HEK293 (cell line): Measurements from ENCODE around the gene YWHAE.

ENCODE experiments used
- IKZF3 ChIP-seq: fragments of 450-650 bp; IDR thresholded peaks from 2 replicates; pipeline ENCODE4 v1.5.0; 2018; ENCODE audit warnings: missing biosample characterization, mild to moderate bottlenecking, missing genetic modification characterization, moderate library complexity
- KLF1 ChIP-seq: fragments of 450-650 bp; formaldehyde crosslinking; IDR thresholded peaks from 2 replicates; pipeline ENCODE4 v1.5.1; 2016; ENCODE audit warnings: missing biosample characterization, missing genetic modification characterization
- KLF10 ChIP-seq: fragments of 450-650 bp; IDR thresholded peaks from 2 replicates; pipeline ENCODE4 v1.5.1; 2018; ENCODE audit warnings: missing biosample characterization, mild to moderate bottlenecking, missing genetic modification characterization
- KLF7 ChIP-seq: fragments of 450-650 bp; formaldehyde crosslinking; IDR thresholded peaks from 2 replicates; pipeline ENCODE4 v1.5.1; 2016; ENCODE audit warnings: missing biosample characterization, missing genetic modification characterization, borderline replicate concordance
- PRDM4 ChIP-seq: fragments of 450-650 bp; formaldehyde crosslinking; IDR thresholded peaks from 2 replicates; pipeline ENCODE4 v1.5.1; 2017; ENCODE audit warnings: missing biosample characterization, missing genetic modification characterization
- SCRT1 ChIP-seq: fragments of 450-650 bp; formaldehyde crosslinking; IDR thresholded peaks from 2 replicates; pipeline ENCODE4 v1.5.1; 2016; ENCODE audit warnings: missing biosample characterization, missing genetic modification characterization, borderline replicate concordance
- TRIM28 ChIP-seq: IDR thresholded peaks from 2 replicates; pipeline ENCODE4 v1.6.1; 2011; ENCODE audit warnings: low read length, control low read depth, borderline replicate concordance
- ZBTB8A ChIP-seq: fragments of 450-650 bp; formaldehyde crosslinking; IDR thresholded peaks from 2 replicates; pipeline ENCODE4 v1.5.1; 2016; ENCODE audit warnings: missing biosample characterization, missing genetic modification characterization
- ZEB2 ChIP-seq: fragments of 450-650 bp; formaldehyde crosslinking; IDR thresholded peaks from 2 replicates; pipeline ENCODE4 v1.5.1; 2016; ENCODE audit warnings: missing biosample characterization, missing genetic modification characterization
- ZNF10 ChIP-seq: fragments of 450-650 bp; formaldehyde crosslinking; IDR thresholded peaks from 2 replicates; pipeline ENCODE4 v1.5.1; 2017; ENCODE audit warnings: missing biosample characterization, missing genetic modification characterization
- ZNF114 ChIP-seq: fragments of 450-650 bp; formaldehyde crosslinking; IDR thresholded peaks from 2 replicates; pipeline ENCODE4 v1.5.0; 2017; ENCODE audit warnings: missing biosample characterization, missing genetic modification characterization
- ZNF146 ChIP-seq: fragments of 450-650 bp; formaldehyde crosslinking; IDR thresholded peaks from 2 replicates; pipeline ENCODE4 v1.5.1; 2016; ENCODE audit warnings: missing biosample characterization, missing genetic modification characterization
- ZNF169 ChIP-seq: fragments of 450-650 bp; formaldehyde crosslinking; IDR thresholded peaks from 2 replicates; pipeline ENCODE4 v1.5.1; 2016; ENCODE audit warnings: missing biosample characterization, missing genetic modification characterization
- ZNF324 ChIP-seq: fragments of 450-650 bp; formaldehyde crosslinking; IDR thresholded peaks from 2 replicates; pipeline ENCODE4 v1.5.1; 2016; ENCODE audit warnings: missing biosample characterization, missing genetic modification characterization
- ZNF341 ChIP-seq: fragments of 450-650 bp; formaldehyde crosslinking; IDR thresholded peaks from 2 replicates; pipeline ENCODE4; 2016; ENCODE audit warnings: low read depth, missing biosample characterization, missing genetic modification characterization
- ZNF513 ChIP-seq: fragments of 450-650 bp; IDR thresholded peaks from 2 replicates; pipeline ENCODE4 v1.5.1; 2018; ENCODE audit warnings: missing biosample characterization, missing genetic modification characterization
- ZNF560 ChIP-seq: fragments of 450-650 bp; formaldehyde crosslinking; IDR thresholded peaks from 2 replicates; pipeline ENCODE4 v1.5.1; 2017; ENCODE audit warnings: missing biosample characterization, missing genetic modification characterization, borderline replicate concordance
- ZSCAN5A ChIP-seq: fragments of 450-650 bp; formaldehyde crosslinking; IDR thresholded peaks from 2 replicates; pipeline ENCODE4 v1.5.1; 2016; ENCODE audit warnings: missing biosample characterization, missing genetic modification characterization
- ZXDB ChIP-seq: fragments of 450-650 bp; formaldehyde crosslinking; IDR thresholded peaks from 2 replicates; pipeline ENCODE4 v1.5.1; 2016; ENCODE audit warnings: missing biosample characterization, missing genetic modification characterization
- TF ChIP-seq, protein P1 (sequence below): fragments of 450-650 bp; formaldehyde crosslinking; conservative IDR thresholded peaks from 2 replicates; pipeline ENCODE4 v1.5.1; 2016; ENCODE audit warnings: low read depth, missing biosample characterization, missing genetic modification characterization
- TF ChIP-seq, protein P2 (sequence below): fragments of 450-650 bp; formaldehyde crosslinking; IDR thresholded peaks from 2 replicates; pipeline ENCODE4 v1.5.1; 2016; ENCODE audit warnings: missing biosample characterization, missing genetic modification characterization, borderline replicate concordance

The YWHAE gene

DNA sequence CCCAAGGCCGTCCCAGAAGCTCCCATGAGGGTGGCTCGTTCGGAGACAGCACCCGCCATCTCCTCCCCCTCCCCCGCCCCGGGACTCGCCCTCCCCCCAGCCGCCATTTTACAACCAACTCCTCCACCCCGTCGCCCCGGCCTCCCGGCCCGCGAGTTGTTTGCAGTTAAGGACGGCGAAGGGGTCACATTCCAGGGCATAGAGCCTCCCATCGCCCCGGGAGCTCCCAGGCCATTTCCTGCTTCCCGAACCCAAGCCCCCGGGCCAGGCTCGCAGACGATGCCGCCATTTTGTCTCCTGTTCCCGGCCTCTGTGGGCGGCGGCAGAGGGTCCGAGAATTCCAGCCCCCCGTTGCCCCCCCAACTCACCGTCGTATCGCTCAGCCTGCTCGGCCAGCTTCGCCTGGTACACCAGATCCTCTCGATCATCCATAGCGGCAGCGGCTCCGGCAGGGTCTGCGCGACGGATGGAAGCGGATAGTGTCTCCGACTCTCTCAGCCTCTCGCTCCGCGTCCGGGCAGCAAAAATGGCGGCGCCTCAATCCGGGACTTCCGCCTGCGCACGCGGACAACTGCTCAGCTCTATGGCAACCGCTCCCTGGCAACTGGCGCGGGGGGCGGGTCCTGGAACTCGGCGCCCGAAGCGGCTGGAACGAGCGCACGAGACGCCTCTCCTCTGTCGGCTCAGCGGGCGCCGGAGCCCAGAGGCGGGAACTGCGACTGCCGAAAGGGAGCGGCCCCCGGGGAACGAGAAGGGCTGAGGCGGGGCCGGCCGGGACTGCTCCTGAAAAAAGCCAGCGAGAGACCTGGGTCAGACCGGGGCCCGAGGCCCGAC lies at the start of gene YWHAE (continued):
- TF ChIP-seq, protein P1, sequence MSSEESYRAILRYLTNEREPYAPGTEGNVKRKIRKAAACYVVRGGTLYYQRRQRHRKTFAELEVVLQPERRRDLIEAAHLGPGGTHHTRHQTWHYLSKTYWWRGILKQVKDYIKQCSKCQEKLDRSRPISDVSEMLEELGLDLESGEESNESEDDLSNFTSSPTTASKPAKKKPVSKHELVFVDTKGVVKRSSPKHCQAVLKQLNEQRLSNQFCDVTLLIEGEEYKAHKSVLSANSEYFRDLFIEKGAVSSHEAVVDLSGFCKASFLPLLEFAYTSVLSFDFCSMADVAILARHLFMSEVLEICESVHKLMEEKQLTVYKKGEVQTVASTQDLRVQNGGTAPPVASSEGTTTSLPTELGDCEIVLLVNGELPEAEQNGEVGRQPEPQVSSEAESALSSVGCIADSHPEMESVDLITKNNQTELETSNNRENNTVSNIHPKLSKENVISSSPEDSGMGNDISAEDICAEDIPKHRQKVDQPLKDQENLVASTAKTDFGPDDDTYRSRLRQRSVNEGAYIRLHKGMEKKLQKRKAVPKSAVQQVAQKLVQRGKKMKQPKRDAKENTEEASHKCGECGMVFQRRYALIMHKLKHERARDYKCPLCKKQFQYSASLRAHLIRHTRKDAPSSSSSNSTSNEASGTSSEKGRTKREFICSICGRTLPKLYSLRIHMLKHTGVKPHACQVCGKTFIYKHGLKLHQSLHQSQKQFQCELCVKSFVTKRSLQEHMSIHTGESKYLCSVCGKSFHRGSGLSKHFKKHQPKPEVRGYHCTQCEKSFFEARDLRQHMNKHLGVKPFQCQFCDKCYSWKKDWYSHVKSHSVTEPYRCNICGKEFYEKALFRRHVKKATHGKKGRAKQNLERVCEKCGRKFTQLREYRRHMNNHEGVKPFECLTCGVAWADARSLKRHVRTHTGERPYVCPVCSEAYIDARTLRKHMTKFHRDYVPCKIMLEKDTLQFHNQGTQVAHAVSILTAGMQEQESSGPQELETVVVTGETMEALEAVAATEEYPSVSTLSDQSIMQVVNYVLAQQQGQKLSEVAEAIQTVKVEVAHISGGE (tag by site-specific recombination): peak; percentile 92
- TF ChIP-seq SCRT1: no peak
- TF ChIP-seq KLF7 (tag by site-specific recombination): peak; percentile 85
- peak; percentile 77; the same call in 1 of the 2 replicates for TF ChIP-seq ZXDB
- peak; percentile 29; the same call in 1 of the 2 replicates for TF ChIP-seq PRDM4 (tag by site-specific recombination)
- TF ChIP-seq TRIM28: peak; percentile 60
- TF ChIP-seq ZEB2 (tag by site-specific recombination): peak; percentile 84
- peak; percentile 98 for TF ChIP-seq ZNF324
- 0 out of 2 replicates have a peak, but pooled peaks have one; percentile 61 for TF ChIP-seq ZSCAN5A (tag by site-specific recombination)
- 0 out of 2 replicates have a peak, but pooled peaks have one; percentile 59 for TF ChIP-seq KLF10 (tag by site-specific recombination)
- peak; percentile 42 for TF ChIP-seq KLF1 (tag by site-specific recombination)
- peak; percentile 85 for TF ChIP-seq IKZF3 (tag by site-specific recombination)
- TF ChIP-seq ZBTB8A (tag by site-specific recombination): peak; percentile 99
- TF ChIP-seq, protein P2, sequence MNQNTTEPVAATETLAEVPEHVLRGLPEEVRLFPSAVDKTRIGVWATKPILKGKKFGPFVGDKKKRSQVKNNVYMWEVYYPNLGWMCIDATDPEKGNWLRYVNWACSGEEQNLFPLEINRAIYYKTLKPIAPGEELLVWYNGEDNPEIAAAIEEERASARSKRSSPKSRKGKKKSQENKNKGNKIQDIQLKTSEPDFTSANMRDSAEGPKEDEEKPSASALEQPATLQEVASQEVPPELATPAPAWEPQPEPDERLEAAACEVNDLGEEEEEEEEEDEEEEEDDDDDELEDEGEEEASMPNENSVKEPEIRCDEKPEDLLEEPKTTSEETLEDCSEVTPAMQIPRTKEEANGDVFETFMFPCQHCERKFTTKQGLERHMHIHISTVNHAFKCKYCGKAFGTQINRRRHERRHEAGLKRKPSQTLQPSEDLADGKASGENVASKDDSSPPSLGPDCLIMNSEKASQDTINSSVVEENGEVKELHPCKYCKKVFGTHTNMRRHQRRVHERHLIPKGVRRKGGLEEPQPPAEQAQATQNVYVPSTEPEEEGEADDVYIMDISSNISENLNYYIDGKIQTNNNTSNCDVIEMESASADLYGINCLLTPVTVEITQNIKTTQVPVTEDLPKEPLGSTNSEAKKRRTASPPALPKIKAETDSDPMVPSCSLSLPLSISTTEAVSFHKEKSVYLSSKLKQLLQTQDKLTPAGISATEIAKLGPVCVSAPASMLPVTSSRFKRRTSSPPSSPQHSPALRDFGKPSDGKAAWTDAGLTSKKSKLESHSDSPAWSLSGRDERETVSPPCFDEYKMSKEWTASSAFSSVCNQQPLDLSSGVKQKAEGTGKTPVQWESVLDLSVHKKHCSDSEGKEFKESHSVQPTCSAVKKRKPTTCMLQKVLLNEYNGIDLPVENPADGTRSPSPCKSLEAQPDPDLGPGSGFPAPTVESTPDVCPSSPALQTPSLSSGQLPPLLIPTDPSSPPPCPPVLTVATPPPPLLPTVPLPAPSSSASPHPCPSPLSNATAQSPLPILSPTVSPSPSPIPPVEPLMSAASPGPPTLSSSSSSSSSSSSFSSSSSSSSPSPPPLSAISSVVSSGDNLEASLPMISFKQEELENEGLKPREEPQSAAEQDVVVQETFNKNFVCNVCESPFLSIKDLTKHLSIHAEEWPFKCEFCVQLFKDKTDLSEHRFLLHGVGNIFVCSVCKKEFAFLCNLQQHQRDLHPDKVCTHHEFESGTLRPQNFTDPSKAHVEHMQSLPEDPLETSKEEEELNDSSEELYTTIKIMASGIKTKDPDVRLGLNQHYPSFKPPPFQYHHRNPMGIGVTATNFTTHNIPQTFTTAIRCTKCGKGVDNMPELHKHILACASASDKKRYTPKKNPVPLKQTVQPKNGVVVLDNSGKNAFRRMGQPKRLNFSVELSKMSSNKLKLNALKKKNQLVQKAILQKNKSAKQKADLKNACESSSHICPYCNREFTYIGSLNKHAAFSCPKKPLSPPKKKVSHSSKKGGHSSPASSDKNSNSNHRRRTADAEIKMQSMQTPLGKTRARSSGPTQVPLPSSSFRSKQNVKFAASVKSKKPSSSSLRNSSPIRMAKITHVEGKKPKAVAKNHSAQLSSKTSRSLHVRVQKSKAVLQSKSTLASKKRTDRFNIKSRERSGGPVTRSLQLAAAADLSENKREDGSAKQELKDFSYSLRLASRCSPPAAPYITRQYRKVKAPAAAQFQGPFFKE (tag by site-specific recombination): no peak
- TF ChIP-seq ZNF560: no peak
- TF ChIP-seq ZNF169 (tag by site-specific recombination): no peak
- no peak for TF ChIP-seq ZNF114
- peak; percentile 85 for TF ChIP-seq ZNF341 (tag by site-specific recombination)
- TF ChIP-seq ZNF146 (tag by site-specific recombination): no peak; the same call in 1 of the 2 replicates
- peak; percentile 9 for TF ChIP-seq ZNF10 (tag by site-specific recombination)
- TF ChIP-seq ZNF513 (tag by site-specific recombination): 0 out of 2 replicates have a peak, but pooled peaks have one; percentile 9
